CD4-positive, alpha-beta memory T cell (primary cell): ENCODE data around the gene PGC. TPM values are rescaled to one million over a fixed set of nuclear protein-coding genes. Genes with fewer than 3 reads are reported as not detected.

Experiments used
- CTCF ChIA-PET: fragments of 350-600 bp; sonication (Branson Sonifier 250); formaldehyde crosslinking; loops from one replicate; lab custom pipeline; 2021; ENCODE audit warnings: inconsistent platforms; ENCODE audit not compliant: partially characterized antibody; lab: Charles Lee
- POLR2A ChIA-PET: fragments of 350-600 bp; sonication (Branson Sonifier 250); formaldehyde crosslinking; loops from one replicate; lab custom pipeline; 2021; ENCODE audit not compliant: partially characterized antibody; lab: Charles Lee
- DNase-seq, 5 donors: peaks; one replicate each; pipeline versions ENCODE4 v3.0.0 to v3.0.0-alpha.2; 2020 to 2022; ENCODE audit warnings: mixed read lengths in 1 of 5
- H3K27ac ChIP-seq: one replicate; pipeline ENCODE4 v1.7.0; 2013; ENCODE audit warnings: low read depth, low read length
- H3K27me3 ChIP-seq: 2 replicates; pipeline ENCODE4 v1.7.0; 2013; ENCODE audit warnings: mild to moderate bottlenecking, low read length, moderate library complexity; ENCODE audit not compliant: insufficient read depth
- H3K36me3 ChIP-seq: 2 replicates; pipeline ENCODE4 v1.7.0; 2013; ENCODE audit warnings: mild to moderate bottlenecking, low read length, moderate library complexity; ENCODE audit not compliant: insufficient read depth
- H3K4me1 ChIP-seq: 2 replicates; pipeline ENCODE4 v1.7.0; 2013; ENCODE audit warnings: mild to moderate bottlenecking, low read length, moderate library complexity; ENCODE audit not compliant: insufficient read depth
- H3K4me3 ChIP-seq, 2 donors: one replicate each; pipeline ENCODE4 v1.7.0; 2013; ENCODE audit warnings: low read length in 2 of 2, mild to moderate bottlenecking in 1 of 2
- H3K9me3 ChIP-seq, 2 donors: one replicate each; pipeline ENCODE4 v1.7.0; 2013; ENCODE audit warnings: low read length in 2 of 2, control low read depth in 1 of 2; ENCODE audit not compliant: control insufficient read depth in 1 of 2
- H3K27ac Mint-ChIP-seq, 7 donors: one replicate each; pipeline ENCODE4 v1.8.0; 2020 to 2021; ENCODE audit warnings: mixed read lengths in 7 of 7, mild to moderate bottlenecking in 6 of 7, inconsistent platforms in 3 of 7, moderate library complexity in 3 of 7
- H3K27me3 Mint-ChIP-seq, 2 donors: one replicate each; pipeline ENCODE4 v1.8.0; 2020 to 2021; ENCODE audit warnings: mixed read lengths in 2 of 2
- H3K36me3 Mint-ChIP-seq, 2 donors: one replicate each; pipeline ENCODE4 v1.8.0; 2020 to 2021; ENCODE audit warnings: mixed read lengths in 2 of 2, inconsistent platforms in 1 of 2, mild to moderate bottlenecking in 1 of 2
- H3K4me1 Mint-ChIP-seq, 4 donors: one replicate each; pipeline ENCODE4 v1.8.0; 2020 to 2021; ENCODE audit warnings: mixed read lengths in 4 of 4, mild to moderate bottlenecking in 1 of 4
- H3K4me3 Mint-ChIP-seq, 8 donors: one replicate each; pipeline ENCODE4 v1.8.0; 2020 to 2021; ENCODE audit warnings: mixed read lengths in 8 of 8, mild to moderate bottlenecking in 7 of 8, moderate library complexity in 6 of 8, inconsistent platforms in 3 of 8
- H3K9me3 Mint-ChIP-seq, 8 donors: one replicate each; pipeline ENCODE4 v1.8.0; 2020 to 2021; ENCODE audit warnings: mixed read lengths in 8 of 8, mild to moderate bottlenecking in 5 of 8, inconsistent platforms in 3 of 8, moderate library complexity in 1 of 8
- intact Hi-C: fragments of 100-400 bp; cut with micrococcal nuclease; formaldehyde crosslinking; loops from one replicate; pipeline ENCODE4 v1.15.1; 2023
- polyA plus RNA-seq, 2 donors: library from polyadenylated mRNA; unstranded; fragments of 300-500 nt; fragmentation: Illumina TruSeq; gene quantifications; one replicate each; pipeline ENCODE4 v1.2.3, GENCODE V29; 2021
- total RNA-seq, 2 experiments: library from RNA; stranded (reverse); gene quantifications; one replicate each; pipeline ENCODE4 v1.2.3, GENCODE V29; 2021

Gene PGC
- total and polyA plus RNA-seq, 4 experiments from 2014 or later = not detected

- H3K27ac ChIP-seq = no peak overlapping the region
- H3K27ac Mint-ChIP-seq = no peak overlapping the region
- DNase-seq = no peak
- peaks cover 0 to 3% of the 10 kb centered on the region in 2 donors for H3K36me3 Mint-ChIP-seq
- H3K27me3 Mint-ChIP-seq = peaks cover 0 to 1% of the 10 kb centered on the region in 2 donors
- H3K36me3 ChIP-seq = no peaks in the 10 kb centered on the region
- intact Hi-C loops = loop anchor here (10.0 kb wide), 1 partner anchor 1896 kb away; the partner anchor contains the start of gene MAD2L1BP
- H3K4me3 ChIP-seq = no peak overlapping the region
- CTCF ChIA-PET = no interaction called here
- H3K27me3 ChIP-seq = no peaks in the 10 kb centered on the region
- H3K4me1 Mint-ChIP-seq = peaks cover 0 to 6% (median 3%) of the 10 kb centered on the region in 4 donors
- H3K9me3 Mint-ChIP-seq = no peaks in the 10 kb centered on the region
- H3K4me3 Mint-ChIP-seq = no peak overlapping the region
- POLR2A ChIA-PET = interaction anchor here (1.9 kb wide), 1 partner anchor 47 kb away, joined by 4 read pairs; no protein-coding TSS in a partner anchor
- H3K9me3 ChIP-seq = no peaks in the 10 kb centered on the region
- peaks cover 4% of the 10 kb centered on the region for H3K4me1 ChIP-seq
Observed at GRCh38 chr6:41739041-41739440, 8.2 kb downstream of the PGC start.

- Mint-ChIP-seq H3K27me3 (peaks cover 0 to 1% of the 10 kb centered on the region in 2 donors), H3K27ac (peak overlapping the region in 1 of 7 donors; percentile 22), H3K4me3 (no peak overlapping the region), H3K9me3 (no peaks in the 10 kb centered on the region), H3K36me3 (peaks cover 0 to 3% of the 10 kb centered on the region in 2 donors), H3K4me1 (peaks cover 4 to 19% (median 13%) of the 10 kb centered on the region in 4 donors)
- Histone ChIP-seq H3K27ac (no peak overlapping the region), H3K27me3 (no peaks in the 10 kb centered on the region), H3K4me1 (peaks cover 18% of the 10 kb centered on the region), H3K36me3 (no peaks in the 10 kb centered on the region), H3K9me3 (no peaks in the 10 kb centered on the region), H3K4me3 (no peak overlapping the region)
- ChIA-PET CTCF (interaction anchor here (1.1 kb wide), 1 partner anchor 49 kb away, joined by 3 read pairs; the partner anchor contains the start of gene TOMM6), POLR2A (interaction anchor here (1.2 to 1.9 kb wide), 2 partner anchors 49 to 50 kb away, joined by 3 to 4 read pairs; partner anchors contain the start of gene TOMM6)
- intact Hi-C loops = loop anchor here (10.0 kb wide), 1 partner anchor 1897 kb away; the partner anchor contains the start of gene MAD2L1BP
- DNase-seq = no peak
Observed at GRCh38 chr6:41737591-41738130, 9.5 kb downstream of the PGC start.

DNA sequence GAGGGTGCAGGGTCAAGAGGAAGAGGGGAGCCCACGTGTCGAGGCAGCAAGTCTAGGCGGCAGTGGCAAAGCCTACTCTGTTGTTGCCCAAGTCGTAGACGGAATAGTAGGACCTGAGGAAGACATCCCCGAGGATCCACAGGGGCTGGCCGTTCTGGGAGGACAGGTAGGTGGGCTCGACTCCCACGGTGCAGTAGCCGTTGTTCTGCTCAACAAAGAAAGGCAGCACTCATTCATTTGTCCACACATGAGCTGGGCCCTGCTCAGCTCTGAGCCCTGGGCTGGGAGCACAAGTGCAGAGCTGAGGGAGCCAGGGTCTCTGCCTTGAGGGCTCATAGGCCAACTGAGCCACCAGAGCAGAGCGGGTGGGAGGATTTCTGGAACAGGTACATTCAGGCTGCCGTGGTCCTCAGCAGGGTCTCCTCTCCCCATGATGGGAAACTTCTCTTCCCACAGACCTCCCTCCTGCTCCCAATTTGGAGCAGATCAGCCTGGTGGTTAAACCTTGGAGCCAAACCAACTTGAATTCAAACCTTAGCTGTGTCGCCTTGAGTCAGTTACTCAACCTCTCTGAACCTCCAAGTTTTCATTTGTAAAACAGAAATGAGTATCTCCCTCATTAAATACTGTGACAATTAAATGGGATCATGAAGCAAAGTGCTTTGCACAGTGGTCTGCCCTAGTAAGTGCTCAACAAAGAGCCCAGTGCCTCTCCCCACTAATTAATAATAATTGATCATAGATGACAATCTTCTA is 10.2 kb downstream of the PGC start:
- Mint-ChIP-seq H3K36me3 (peaks cover 0 to 3% of the 10 kb centered on the region in 2 donors), H3K27me3 (peaks cover 0 to 1% of the 10 kb centered on the region in 2 donors), H3K27ac (peak overlapping the region in 2 of 7 donors; percentile 15 to 22), H3K4me3 (peak overlapping the region in 2 of 8 donors; percentile 9 to 59), H3K9me3 (no peaks in the 10 kb centered on the region), H3K4me1 (peaks cover 8 to 24% (median 17%) of the 10 kb centered on the region in 4 donors)
- Histone ChIP-seq H3K36me3 (no peaks in the 10 kb centered on the region), H3K27ac (no peak overlapping the region), H3K4me1 (peaks cover 25% of the 10 kb centered on the region), H3K4me3 (no peak overlapping the region), H3K27me3 (no peaks in the 10 kb centered on the region), H3K9me3 (no peaks in the 10 kb centered on the region)
- ChIA-PET POLR2A (interaction anchor here (1.0 to 4.6 kb wide), 3 partner anchors 43 to 50 kb away, joined by 3 to 43 read pairs (median 4); partner anchors contain the start of genes FRS3 and TOMM6), CTCF (interaction anchor here (1.1 kb wide), 1 partner anchor 50 kb away, joined by 3 read pairs; the partner anchor contains the start of gene TOMM6)
- intact Hi-C loops = loop anchor here (10.0 kb wide), 1 partner anchor 1898 kb away; the partner anchor contains the start of gene MAD2L1BP
- no peak for DNase-seq

- intact Hi-C loops = loop anchor here (10.0 kb wide), 1 partner anchor 1899 kb away; the partner anchor contains the start of gene MAD2L1BP
- DNase-seq = no peak
- Histone ChIP-seq H3K27me3 (no peaks in the 10 kb centered on the region), H3K27ac (no peak overlapping the region), H3K4me1 (peaks cover 32% of the 10 kb centered on the region), H3K36me3 (no peaks in the 10 kb centered on the region), H3K9me3 (no peaks in the 10 kb centered on the region), H3K4me3 (no peak overlapping the region)
- Mint-ChIP-seq H3K9me3 (no peaks in the 10 kb centered on the region), H3K27ac (peak overlapping the region in 2 of 7 donors; percentile 58 to 88), H3K36me3 (peaks cover 0 to 3% of the 10 kb centered on the region in 2 donors), H3K4me3 (peak overlapping the region in 5 of 8 donors; percentile 32 to 87 (median 70)), H3K4me1 (peaks cover 11 to 30% (median 21%) of the 10 kb centered on the region in 4 donors), H3K27me3 (peaks cover 0 to 1% of the 10 kb centered on the region in 2 donors)
- POLR2A ChIA-PET = interaction anchor here (1.0 to 4.6 kb wide), 2 partner anchors 43 to 51 kb away, joined by 3 to 43 read pairs; partner anchors contain the start of genes FRS3 and TOMM6
- CTCF ChIA-PET = interaction anchor here (1.2 to 4.0 kb wide), 2 partner anchors 39 to 50 kb away, joined by 3 to 22 read pairs; partner anchors contain the start of gene TOMM6
Observed at GRCh38 chr6:41736186-41736733, 10.9 kb downstream of the PGC start.

DNA sequence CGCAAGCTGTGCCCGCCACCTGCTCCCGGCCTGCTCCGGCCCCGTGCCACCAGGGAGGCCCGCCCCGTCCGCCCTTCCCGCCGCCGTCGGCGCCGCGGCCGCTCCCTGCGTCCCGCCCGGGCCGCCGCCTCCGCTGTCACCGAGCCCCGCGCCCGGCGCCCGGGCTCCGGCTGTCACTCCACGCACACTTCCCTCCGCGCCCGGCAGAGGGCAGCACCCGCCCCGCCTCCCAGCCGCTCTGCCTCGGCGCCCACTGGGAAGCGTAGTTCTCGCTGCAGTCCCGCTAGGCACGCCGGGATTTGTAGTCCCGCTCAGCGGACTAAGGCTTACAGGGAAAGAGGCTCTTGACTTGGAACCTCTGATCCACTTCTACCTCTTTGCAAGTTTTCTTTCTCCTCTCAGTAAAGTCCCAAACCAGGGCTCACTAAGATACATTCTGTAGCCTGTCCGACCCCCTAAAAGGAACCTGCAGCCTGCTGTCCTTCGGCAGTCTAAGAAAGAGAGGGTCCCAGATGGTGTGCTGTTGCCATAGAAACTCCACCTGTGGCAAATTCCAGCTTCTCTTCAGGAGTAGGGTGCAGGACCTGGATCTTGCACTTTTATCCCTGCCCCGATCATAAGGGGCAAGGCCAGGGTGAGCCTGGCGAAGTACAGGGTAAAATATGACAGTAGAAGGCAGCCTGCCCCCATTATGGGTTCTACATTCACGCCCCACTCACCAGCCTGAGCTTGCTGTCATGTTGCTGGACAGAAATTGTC is 11.6 kb downstream of the PGC start, which contains the start of gene TFEB:
TFEB (minus strand) TSS at position 182 of the 759 bp plus-strand sequence. CDS start 44,395 bp downstream, outside the sequence.
- H3K4me3 ChIP-seq = peak within 1 kb of the TSS in 1 of 2 donors; percentile 64
- no peaks in the 10 kb centered on the region for H3K9me3 ChIP-seq
- ChIA-PET POLR2A (interaction anchor here (1.0 to 4.6 kb wide), 7 partner anchors 28 to 1494 kb away, joined by 3 to 43 read pairs (median 5); partner anchors contain the start of genes CNPY3, DNPH1, FRS3 and TOMM6), CTCF (interaction anchor here (1.2 to 4.0 kb wide), 3 partner anchors 40 to 186 kb away, joined by 3 to 22 read pairs (median 3); partner anchors contain the start of genes BYSL, MED20 and TOMM6)
- Mint-ChIP-seq H3K27ac (peak within 1 kb of the TSS; percentile 42 to 93 (median 76)), H3K36me3 (peaks cover 0 to 3% of the 10 kb centered on the region in 2 donors), H3K27me3 (peaks cover 0 to 1% of the 10 kb centered on the region in 2 donors), H3K9me3 (no peaks in the 10 kb centered on the region), H3K4me3 (peak within 1 kb of the TSS; percentile 77 to 91 (median 82)), H3K4me1 (peaks cover 16 to 36% (median 27%) of the 10 kb centered on the region in 4 donors)
- intact Hi-C loops = loop anchor here (1.0 to 10.0 kb wide), 8 partner anchors 28 to 1899 kb away; partner anchors contain the start of genes MAD2L1BP, MRPS10, NFYA and OARD1
- peak; percentile 92 to 95 (median 92) for DNase-seq
- H3K36me3 ChIP-seq = no peaks in the 10 kb centered on the region
- H3K27ac ChIP-seq = peak within 1 kb of the TSS; percentile 75
- no peaks in the 10 kb centered on the region for H3K27me3 ChIP-seq
- H3K4me1 ChIP-seq = peaks cover 39% of the 10 kb centered on the region
